HFFc6 (cell line): Measurements from ENCODE around the gene SMPD3. TPM values are rescaled to one million over a fixed set of nuclear protein-coding genes. Genes with fewer than 3 reads are reported as not detected.

Experiments used
- DNase-seq: peaks from one replicate; pipeline ENCODE4 v3.0.0-alpha.2; 2018
- H3K27ac Mint-ChIP-seq: 2 replicates; pipeline ENCODE4 v1.8.0; 2020; ENCODE audit warnings: mild to moderate bottlenecking, mixed read lengths
- H3K27me3 Mint-ChIP-seq: 2 replicates; pipeline ENCODE4 v1.8.0; 2021; ENCODE audit warnings: mild to moderate bottlenecking, moderate library complexity, mixed read lengths; ENCODE audit not compliant: insufficient read depth
- H3K36me3 Mint-ChIP-seq: 2 replicates; pipeline ENCODE4 v1.8.0; 2021; ENCODE audit warnings: low read depth, mixed read lengths
- H3K4me1 Mint-ChIP-seq: 2 replicates; pipeline ENCODE4 v1.8.0; 2020; ENCODE audit warnings: low read depth, mixed read lengths
- H3K4me3 Mint-ChIP-seq: 2 replicates; pipeline ENCODE4 v1.8.0; 2020; ENCODE audit warnings: mild to moderate bottlenecking, moderate library complexity, mixed read lengths
- H3K9me3 Mint-ChIP-seq: 2 replicates; pipeline ENCODE4 v1.8.0; 2020; ENCODE audit warnings: mild to moderate bottlenecking, mixed read lengths
- total RNA-seq, 6 experiments: library from RNA; stranded (reverse); fragmentation: NEBNext Ultra II Directional; extraction: Animal tissue kit (Norgen Biotek cat#: 25700); gene quantifications; 2 replicates in 1 of 6; 3 replicates in 5 of 6; pipeline ENCODE4 v1.2.3, GENCODE V29; 2021
- TF ChIP-seq, protein P1 (sequence below): fragments of 200-600 bp; sonication (generic); IDR thresholded peaks from 2 replicates; pipeline ENCODE4 v1.5.0; 2021; ENCODE audit warnings: antibody characterized with exemption, mild to moderate bottlenecking

The SMPD3 gene
- total RNA-seq, 6 experiments from 2014 or later = 0.05 to 0.73 (median 0.30) TPM

GRCh38 chr16:68345351-68345810, 102.9 kb downstream of the SMPD3 start:
- Mint-ChIP-seq H3K36me3 (peaks cover 31% of the 10 kb centered on the region), H3K9me3 (no peaks in the 10 kb centered on the region), H3K4me3 (no peak overlapping the region), H3K27ac (no peak overlapping the region), H3K27me3 (no peaks in the 10 kb centered on the region), H3K4me1 (no peaks in the 10 kb centered on the region)
- no peak for DNase-seq
- TF ChIP-seq, protein P1, sequence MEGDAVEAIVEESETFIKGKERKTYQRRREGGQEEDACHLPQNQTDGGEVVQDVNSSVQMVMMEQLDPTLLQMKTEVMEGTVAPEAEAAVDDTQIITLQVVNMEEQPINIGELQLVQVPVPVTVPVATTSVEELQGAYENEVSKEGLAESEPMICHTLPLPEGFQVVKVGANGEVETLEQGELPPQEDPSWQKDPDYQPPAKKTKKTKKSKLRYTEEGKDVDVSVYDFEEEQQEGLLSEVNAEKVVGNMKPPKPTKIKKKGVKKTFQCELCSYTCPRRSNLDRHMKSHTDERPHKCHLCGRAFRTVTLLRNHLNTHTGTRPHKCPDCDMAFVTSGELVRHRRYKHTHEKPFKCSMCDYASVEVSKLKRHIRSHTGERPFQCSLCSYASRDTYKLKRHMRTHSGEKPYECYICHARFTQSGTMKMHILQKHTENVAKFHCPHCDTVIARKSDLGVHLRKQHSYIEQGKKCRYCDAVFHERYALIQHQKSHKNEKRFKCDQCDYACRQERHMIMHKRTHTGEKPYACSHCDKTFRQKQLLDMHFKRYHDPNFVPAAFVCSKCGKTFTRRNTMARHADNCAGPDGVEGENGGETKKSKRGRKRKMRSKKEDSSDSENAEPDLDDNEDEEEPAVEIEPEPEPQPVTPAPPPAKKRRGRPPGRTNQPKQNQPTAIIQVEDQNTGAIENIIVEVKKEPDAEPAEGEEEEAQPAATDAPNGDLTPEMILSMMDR = no peak

DNA sequence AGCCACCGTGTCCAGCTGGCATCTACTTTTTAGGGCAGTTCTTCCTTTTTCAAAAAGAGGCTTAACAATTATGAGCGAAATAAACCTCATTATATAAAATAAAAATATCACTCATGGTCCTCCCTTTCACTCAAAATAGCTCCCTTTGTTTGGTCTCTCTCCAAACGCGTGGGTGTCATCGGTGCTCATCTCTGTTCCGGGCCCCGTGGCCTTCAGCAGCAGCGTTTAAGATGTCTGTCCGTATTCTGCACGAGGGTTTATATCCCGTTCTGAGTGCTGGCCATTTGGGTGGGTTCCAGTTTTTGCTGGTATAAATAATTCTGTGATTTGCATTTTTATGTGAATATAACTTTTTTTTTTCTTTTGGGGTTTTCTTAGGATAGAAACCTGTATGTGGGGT, 104.1 kb downstream of the SMPD3 start:
- H3K4me1 Mint-ChIP-seq = no peaks in the 10 kb centered on the region
- no peak for DNase-seq
- TF ChIP-seq, protein P1 = no peak
- no peaks in the 10 kb centered on the region for H3K27me3 Mint-ChIP-seq
- H3K9me3 Mint-ChIP-seq = no peaks in the 10 kb centered on the region
- H3K36me3 Mint-ChIP-seq = peaks cover 41% of the 10 kb centered on the region
- H3K4me3 Mint-ChIP-seq = no peak overlapping the region
- H3K27ac Mint-ChIP-seq = no peak overlapping the region

DNA sequence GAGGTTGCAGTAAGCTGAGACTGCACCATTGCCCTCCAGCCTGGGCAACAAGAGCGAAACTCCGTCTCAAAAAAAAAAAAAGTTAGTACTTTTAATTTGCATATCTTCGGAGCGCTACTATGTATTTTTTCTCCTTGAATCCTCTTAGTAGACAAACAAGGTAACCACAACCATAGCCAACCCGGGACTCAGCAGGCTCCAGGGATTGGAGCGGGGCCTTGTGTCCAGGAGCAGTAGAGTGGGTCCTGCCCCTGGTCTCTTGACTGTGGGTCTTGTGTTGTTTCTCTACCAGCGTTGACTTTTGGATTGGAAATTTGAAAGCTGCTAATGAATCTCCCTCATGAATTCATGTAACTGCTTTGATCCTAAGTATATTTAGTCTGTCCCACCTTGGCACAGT, 105.2 kb downstream of the SMPD3 start:
- no peaks in the 10 kb centered on the region for H3K9me3 Mint-ChIP-seq
- DNase-seq = no peak
- H3K4me1 Mint-ChIP-seq = no peaks in the 10 kb centered on the region
- TF ChIP-seq, protein P1 = no peak
- peaks cover 34% of the 10 kb centered on the region for H3K36me3 Mint-ChIP-seq
- H3K4me3 Mint-ChIP-seq = no peak overlapping the region
- H3K27ac Mint-ChIP-seq = no peak overlapping the region
- no peaks in the 10 kb centered on the region for H3K27me3 Mint-ChIP-seq

DNA sequence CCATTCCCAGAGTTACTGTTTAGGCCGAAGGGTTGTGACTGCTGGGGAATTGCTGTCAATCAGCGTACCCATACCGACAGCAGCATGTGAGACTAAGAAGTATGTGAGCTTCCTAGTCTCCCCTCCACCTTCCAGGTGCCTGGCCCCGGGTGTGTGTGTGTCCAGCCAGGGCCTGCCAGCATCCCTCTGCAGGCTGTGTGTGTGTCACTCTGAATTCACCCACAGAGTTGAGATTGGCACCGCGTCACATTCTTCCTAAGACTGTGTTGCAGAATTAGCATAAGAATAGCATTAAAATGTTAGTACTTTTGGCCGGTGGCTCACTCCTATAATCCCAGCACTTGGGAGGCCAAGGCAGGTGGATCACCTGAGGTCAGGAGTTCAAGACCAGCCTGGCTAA, 105.7 kb downstream of the SMPD3 start:
- H3K27me3 Mint-ChIP-seq = no peaks in the 10 kb centered on the region
- no peak overlapping the region for H3K27ac Mint-ChIP-seq
- H3K9me3 Mint-ChIP-seq = no peaks in the 10 kb centered on the region
- H3K36me3 Mint-ChIP-seq = peaks cover 29% of the 10 kb centered on the region
- H3K4me1 Mint-ChIP-seq = no peaks in the 10 kb centered on the region
- TF ChIP-seq, protein P1 = no peak
- no peak overlapping the region for H3K4me3 Mint-ChIP-seq
- DNase-seq = no peak

GRCh38 chr16:68339214-68339613, 109.1 kb downstream of the SMPD3 start:
- H3K36me3 Mint-ChIP-seq = peaks cover 27% of the 10 kb centered on the region
- H3K4me1 Mint-ChIP-seq = peaks cover 12% of the 10 kb centered on the region
- H3K27ac Mint-ChIP-seq = no peak overlapping the region
- H3K27me3 Mint-ChIP-seq = no peaks in the 10 kb centered on the region
- TF ChIP-seq, protein P1 = no peak
- no peaks in the 10 kb centered on the region for H3K9me3 Mint-ChIP-seq
- DNase-seq = no peak
- no peak overlapping the region for H3K4me3 Mint-ChIP-seq
